Measurements from ENCODE around the gene MTMR12.
A peak's percentile ranks its signal among the peaks of the same experiment; 100 is the strongest.

The MTMR12 gene

DNA sequence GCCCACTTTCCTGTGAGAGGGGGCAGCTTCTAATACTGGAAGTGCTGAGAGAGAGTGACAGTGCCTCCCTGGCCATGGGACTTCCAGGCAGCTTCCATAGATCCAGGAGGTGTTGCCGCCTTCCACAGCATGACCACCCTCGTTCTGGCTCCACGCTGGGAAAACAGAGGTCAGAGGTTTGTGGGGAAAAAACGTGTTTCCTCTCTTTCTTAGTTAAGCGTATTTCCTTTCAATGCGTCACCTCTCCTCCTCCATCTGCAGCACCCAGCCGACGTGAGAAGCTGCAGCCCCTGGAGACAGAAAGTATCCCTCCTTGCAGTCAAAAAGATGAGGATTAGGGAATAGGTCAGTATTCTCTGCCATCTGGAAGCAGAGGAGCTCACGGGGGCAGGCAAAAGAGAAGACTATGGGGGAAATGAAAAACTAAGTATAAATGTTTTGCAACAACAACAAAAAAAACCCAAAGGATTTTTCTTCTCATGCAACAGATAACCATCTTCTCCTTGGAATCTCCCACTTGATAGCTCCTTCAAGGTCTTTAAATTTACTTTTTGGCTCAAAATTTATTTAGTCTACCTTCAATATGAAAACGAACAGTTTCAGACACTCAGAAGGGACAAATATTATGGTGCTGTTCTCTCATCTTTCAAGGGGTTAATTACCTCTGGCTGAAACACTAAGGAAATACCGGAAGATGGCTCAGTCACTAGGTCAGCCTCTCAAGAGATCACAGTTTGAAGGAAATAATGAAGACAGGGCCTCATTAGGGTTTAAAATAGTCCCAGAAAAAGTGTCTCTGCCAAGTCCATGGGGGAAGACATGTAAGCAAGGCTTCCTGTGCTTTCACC lies 38.0 kb downstream of the MTMR12 start:
- H3K4me1 ChIP-seq (ENCODE audit: control insufficient read depth in 2 of 2, insufficient read depth in 1 of 2, low read depth in 1 of 2, low read length in 2 of 2): peaks cover 11 to 13% of the 10 kb centered on the region in 2 donors
- no peak overlapping the region for H3K9ac ChIP-seq (ENCODE audit: low read depth, low read length, poor library complexity)
- H2AK5ac ChIP-seq (ENCODE audit: low read depth, low read length): no peak overlapping the region
- H2BK120ac ChIP-seq (ENCODE audit: low read depth, low read length): no peak overlapping the region
- no peak overlapping the region for H4K91ac ChIP-seq (ENCODE audit: low read depth, low read length, poor library complexity)
- H3K18ac ChIP-seq (ENCODE audit: low read length): peak overlapping the region; percentile 42
- no peak overlapping the region for H2BK15ac ChIP-seq (ENCODE audit: low read length)
- no peak overlapping the region for H3K4ac ChIP-seq (ENCODE audit: low read length)
- WGBS, 2 donors (ENCODE audit: extremely low coverage in 2 of 2, insufficient read length in 2 of 2, insufficient replicate concordance in 1 of 2): no CpG with 5 or more reads among the region's 11 CpGs
- no peak overlapping the region for H3K27ac ChIP-seq (replicated peaks; ENCODE audit: low read length)
- no peaks in the 10 kb centered on the region for H3K9me3 ChIP-seq (replicated peaks in 1 of 2; ENCODE audit: control insufficient read depth in 2 of 2, insufficient read depth in 1 of 2, low read depth in 1 of 2, low read length in 2 of 2)
- H4K8ac ChIP-seq (ENCODE audit: low read depth, low read length): no peak overlapping the region
- H3K4me3 ChIP-seq (ENCODE audit: low read length in 2 of 2): no peak overlapping the region
- DNase-seq (ENCODE audit: low spot score): no peak
- no peak overlapping the region for H3K14ac ChIP-seq (ENCODE audit: low read length)
- H3K36me3 ChIP-seq (replicated peaks in 1 of 2; ENCODE audit: control insufficient read depth in 2 of 2, insufficient read depth in 2 of 2, low read length in 2 of 2): peaks cover 7 to 61% of the 10 kb centered on the region in 2 donors
- no peak overlapping the region for H2BK12ac ChIP-seq (ENCODE audit: low read length)
- no peak overlapping the region for H2BK5ac ChIP-seq (ENCODE audit: low read length)
- H3K4me2 ChIP-seq (ENCODE audit: insufficient read depth, low read length, poor library complexity, severe bottlenecking): no peak overlapping the region
- H3K79me1 ChIP-seq (ENCODE audit: low read depth, low read length): no peaks in the 10 kb centered on the region
- H3K27me3 ChIP-seq (ENCODE audit: control insufficient read depth in 3 of 3, insufficient read depth in 3 of 3, low read depth in 1 of 3, low read length in 3 of 3): no peaks in the 10 kb centered on the region
- H2AFZ ChIP-seq (ENCODE audit: low read length): no peak overlapping the region
- no peak overlapping the region for H3K23ac ChIP-seq (ENCODE audit: low read depth, low read length, poor library complexity)

DNA sequence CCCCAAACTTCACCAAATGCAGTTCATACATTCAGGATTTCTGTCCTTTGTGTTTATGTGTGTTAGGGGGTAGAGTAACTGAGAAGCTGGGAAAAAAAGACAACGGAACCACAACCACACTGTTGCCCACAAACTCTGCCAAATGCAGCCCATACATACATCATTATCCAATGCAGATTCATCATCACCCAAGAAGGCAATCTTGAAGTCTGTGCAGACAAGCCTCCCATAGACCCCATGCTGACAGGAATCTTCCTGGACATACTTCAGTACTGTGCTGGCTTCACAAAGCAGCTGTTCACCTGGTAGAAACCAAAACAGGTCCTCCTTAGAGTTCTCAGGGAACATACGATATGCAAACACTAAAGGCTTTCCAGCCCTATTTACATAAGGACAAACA lies 38.9 kb downstream of the MTMR12 start:
- no CpG with 5 or more reads among the region's 2 CpGs for WGBS, 2 donors (ENCODE audit: extremely low coverage in 2 of 2, insufficient read length in 2 of 2, insufficient replicate concordance in 1 of 2)
- Histone ChIP-seq H3K4me2 (ENCODE audit: insufficient read depth, low read length, poor library complexity, severe bottlenecking) (no peak overlapping the region), H2AFZ (ENCODE audit: low read length) (no peak overlapping the region), H3K36me3 (replicated peaks in 1 of 2; ENCODE audit: control insufficient read depth in 2 of 2, insufficient read depth in 2 of 2, low read length in 2 of 2) (peaks cover 7 to 63% of the 10 kb centered on the region in 2 donors), H3K27ac (replicated peaks; ENCODE audit: low read length) (no peak overlapping the region), H3K4ac (ENCODE audit: low read length) (no peak overlapping the region), H3K27me3 (ENCODE audit: control insufficient read depth in 3 of 3, insufficient read depth in 3 of 3, low read depth in 1 of 3, low read length in 3 of 3) (no peaks in the 10 kb centered on the region), H4K91ac (ENCODE audit: low read depth, low read length, poor library complexity) (no peak overlapping the region), H3K9me3 (replicated peaks in 1 of 2; ENCODE audit: control insufficient read depth in 2 of 2, insufficient read depth in 1 of 2, low read depth in 1 of 2, low read length in 2 of 2) (no peaks in the 10 kb centered on the region), H3K79me1 (ENCODE audit: low read depth, low read length) (no peaks in the 10 kb centered on the region), H3K4me1 (ENCODE audit: control insufficient read depth in 2 of 2, insufficient read depth in 1 of 2, low read depth in 1 of 2, low read length in 2 of 2) (peaks cover 11 to 13% of the 10 kb centered on the region in 2 donors), H3K23ac (ENCODE audit: low read depth, low read length, poor library complexity) (no peak overlapping the region), H3K18ac (ENCODE audit: low read length) (no peak overlapping the region), H3K9ac (ENCODE audit: low read depth, low read length, poor library complexity) (no peak overlapping the region), H2BK15ac (ENCODE audit: low read length) (no peak overlapping the region), H3K4me3 (ENCODE audit: low read length in 2 of 2) (no peak overlapping the region), H2BK12ac (ENCODE audit: low read length) (no peak overlapping the region), H2AK5ac (ENCODE audit: low read depth, low read length) (no peak overlapping the region), H2BK5ac (ENCODE audit: low read length) (no peak overlapping the region), H4K8ac (ENCODE audit: low read depth, low read length) (no peak overlapping the region), H3K14ac (ENCODE audit: low read length) (no peak overlapping the region), H2BK120ac (ENCODE audit: low read depth, low read length) (no peak overlapping the region)
- DNase-seq (ENCODE audit: low spot score): no peak

DNA sequence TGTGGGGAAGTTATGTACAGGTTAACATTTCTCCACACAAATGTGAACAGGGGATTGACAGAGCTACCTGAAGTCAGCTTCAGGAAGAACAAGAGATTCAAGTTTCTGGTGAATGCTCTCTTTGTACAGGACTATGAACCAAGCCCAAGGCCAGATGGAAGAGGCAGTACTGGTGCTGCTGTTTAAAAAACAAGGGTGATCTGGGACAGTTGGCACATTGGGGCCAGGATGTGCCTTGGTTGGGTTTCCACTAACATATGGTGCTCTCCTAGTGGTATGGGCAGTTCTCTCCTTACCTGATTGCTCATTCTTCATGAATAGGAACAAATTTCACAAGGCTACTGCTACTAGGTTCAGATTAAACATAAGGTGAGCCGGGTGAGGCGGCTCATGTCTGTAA lies 40.0 kb downstream of the MTMR12 start:
- no CpG with 5 or more reads among the region's 2 CpGs for WGBS, 2 donors (ENCODE audit: extremely low coverage in 2 of 2, insufficient read length in 2 of 2, insufficient replicate concordance in 1 of 2)
- no peak overlapping the region for H3K18ac ChIP-seq (ENCODE audit: low read length)
- no peak overlapping the region for H3K4ac ChIP-seq (ENCODE audit: low read length)
- H3K23ac ChIP-seq (ENCODE audit: low read depth, low read length, poor library complexity): no peak overlapping the region
- no peak overlapping the region for H3K4me2 ChIP-seq (ENCODE audit: insufficient read depth, low read length, poor library complexity, severe bottlenecking)
- no peak overlapping the region for H2AFZ ChIP-seq (ENCODE audit: low read length)
- H2BK12ac ChIP-seq (ENCODE audit: low read length): no peak overlapping the region
- H2AK5ac ChIP-seq (ENCODE audit: low read depth, low read length): no peak overlapping the region
- peaks cover 10 to 11% of the 10 kb centered on the region in 2 donors for H3K4me1 ChIP-seq (ENCODE audit: control insufficient read depth in 2 of 2, insufficient read depth in 1 of 2, low read depth in 1 of 2, low read length in 2 of 2)
- H3K36me3 ChIP-seq (replicated peaks in 1 of 2; ENCODE audit: control insufficient read depth in 2 of 2, insufficient read depth in 2 of 2, low read length in 2 of 2): peaks cover 7 to 74% of the 10 kb centered on the region in 2 donors
- no peak overlapping the region for H3K9ac ChIP-seq (ENCODE audit: low read depth, low read length, poor library complexity)
- H2BK15ac ChIP-seq (ENCODE audit: low read length): no peak overlapping the region
- H3K27me3 ChIP-seq (ENCODE audit: control insufficient read depth in 3 of 3, insufficient read depth in 3 of 3, low read depth in 1 of 3, low read length in 3 of 3): no peaks in the 10 kb centered on the region
- no peak overlapping the region for H2BK5ac ChIP-seq (ENCODE audit: low read length)
- no peak overlapping the region for H3K14ac ChIP-seq (ENCODE audit: low read length)
- no peak overlapping the region for H3K4me3 ChIP-seq (ENCODE audit: low read length in 2 of 2)
- no peaks in the 10 kb centered on the region for H3K79me1 ChIP-seq (ENCODE audit: low read depth, low read length)
- DNase-seq (ENCODE audit: low spot score): no peak
- no peak overlapping the region for H4K8ac ChIP-seq (ENCODE audit: low read depth, low read length)
- no peaks in the 10 kb centered on the region for H3K9me3 ChIP-seq (replicated peaks in 1 of 2; ENCODE audit: control insufficient read depth in 2 of 2, insufficient read depth in 1 of 2, low read depth in 1 of 2, low read length in 2 of 2)
- H4K91ac ChIP-seq (ENCODE audit: low read depth, low read length, poor library complexity): no peak overlapping the region
- no peak overlapping the region for H2BK120ac ChIP-seq (ENCODE audit: low read depth, low read length)
- no peak overlapping the region for H3K27ac ChIP-seq (replicated peaks; ENCODE audit: low read length)

DNA sequence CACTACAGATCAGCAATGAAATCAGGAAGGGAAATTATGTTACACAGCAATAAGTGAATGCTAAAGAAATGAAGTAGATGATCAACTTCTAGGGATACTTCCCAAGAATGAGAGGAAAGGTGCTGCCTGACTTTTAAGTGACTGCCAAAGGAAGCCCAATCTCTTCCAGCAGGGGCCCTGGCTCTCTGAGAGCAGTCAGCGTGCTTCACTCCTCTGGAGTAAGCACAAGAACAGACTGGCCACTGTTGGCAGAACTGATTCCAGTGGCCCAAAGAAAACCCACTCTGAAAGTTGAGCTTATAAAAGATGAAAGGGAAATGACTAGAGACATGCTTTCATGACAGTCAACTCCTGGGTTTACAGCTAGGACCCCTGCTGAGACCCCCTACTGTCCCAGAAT lies 41.8 kb downstream of the MTMR12 start:
- Histone ChIP-seq H4K91ac (ENCODE audit: low read depth, low read length, poor library complexity) (no peak overlapping the region), H2BK5ac (ENCODE audit: low read length) (no peak overlapping the region), H3K4me1 (ENCODE audit: control insufficient read depth in 2 of 2, insufficient read depth in 1 of 2, low read depth in 1 of 2, low read length in 2 of 2) (peaks cover 2 to 9% of the 10 kb centered on the region in 2 donors), H3K9ac (ENCODE audit: low read depth, low read length, poor library complexity) (no peak overlapping the region), H2AFZ (ENCODE audit: low read length) (no peak overlapping the region), H3K27ac (replicated peaks; ENCODE audit: low read length) (no peak overlapping the region), H3K9me3 (replicated peaks in 1 of 2; ENCODE audit: control insufficient read depth in 2 of 2, insufficient read depth in 1 of 2, low read depth in 1 of 2, low read length in 2 of 2) (no peaks in the 10 kb centered on the region), H3K23ac (ENCODE audit: low read depth, low read length, poor library complexity) (no peak overlapping the region), H3K18ac (ENCODE audit: low read length) (no peak overlapping the region), H2BK120ac (ENCODE audit: low read depth, low read length) (no peak overlapping the region), H2BK15ac (ENCODE audit: low read length) (no peak overlapping the region), H3K36me3 (replicated peaks in 1 of 2; ENCODE audit: control insufficient read depth in 2 of 2, insufficient read depth in 2 of 2, low read length in 2 of 2) (peaks cover 8 to 91% of the 10 kb centered on the region in 2 donors), H3K79me1 (ENCODE audit: low read depth, low read length) (no peaks in the 10 kb centered on the region), H4K8ac (ENCODE audit: low read depth, low read length) (no peak overlapping the region), H3K4ac (ENCODE audit: low read length) (no peak overlapping the region), H3K4me2 (ENCODE audit: insufficient read depth, low read length, poor library complexity, severe bottlenecking) (no peak overlapping the region), H2BK12ac (ENCODE audit: low read length) (no peak overlapping the region), H3K14ac (ENCODE audit: low read length) (no peak overlapping the region), H3K27me3 (ENCODE audit: control insufficient read depth in 3 of 3, insufficient read depth in 3 of 3, low read depth in 1 of 3, low read length in 3 of 3) (no peaks in the 10 kb centered on the region), H3K4me3 (ENCODE audit: low read length in 2 of 2) (no peak overlapping the region), H2AK5ac (ENCODE audit: low read depth, low read length) (no peak overlapping the region)
- no CpG with 5 or more reads among the region's 1 CpG for WGBS, 2 donors (ENCODE audit: extremely low coverage in 2 of 2, insufficient read length in 2 of 2, insufficient replicate concordance in 1 of 2)
- no peak for DNase-seq (ENCODE audit: low spot score)

Measured in neuronal stem cell (in vitro differentiated cells).